AG04450 (cell line): ENCODE data around the gene TTC21A. TPM values are rescaled to one million over a fixed set of nuclear protein-coding genes. Genes with fewer than 3 reads are reported as not detected.

Experiments
- CTCF ChIA-PET: fragments of 300-600, 350-600 bp; formaldehyde crosslinking; extraction: SDS; loops from one replicate; lab custom pipeline; 2022; ENCODE audit warnings: antibody characterized with exemption, inconsistent platforms; lab: Charles Lee
- POLR2A ChIA-PET: fragments of 350-600 bp; formaldehyde crosslinking; extraction: SDS; loops from one replicate; lab custom pipeline; 2021; ENCODE audit warnings: antibody characterized with exemption, inconsistent platforms; lab: Yijun Ruan, JAX
- DNase-seq: peaks from one replicate; pipeline ENCODE4 v3.0.0-alpha.2; 2011; ENCODE audit warnings: low read depth, low spot score
- H3K27ac ChIP-seq: one replicate; pipeline ENCODE4 v1.5.1; 2012; ENCODE audit warnings: low read depth, low read length, control low read depth
- H3K27me3 ChIP-seq: one replicate; pipeline ENCODE4 v1.6.0; 2012; ENCODE audit warnings: low read length; ENCODE audit not compliant: control insufficient read depth, insufficient read depth
- H3K4me3 ChIP-seq: 2 replicates; pipeline ENCODE4 v1.5.1; 2011; ENCODE audit warnings: mild to moderate bottlenecking, low read depth, low read length, control low read depth
- H3K9me3 ChIP-seq: 2 replicates; pipeline ENCODE4 v1.5.1; 2012; ENCODE audit warnings: low read length; ENCODE audit not compliant: control insufficient read depth, insufficient read depth
- polyA plus RNA-seq: library from polyadenylated mRNA; depleted of rRNA; stranded (reverse); fragments of >200 nt; gene quantifications from 2 replicates; pipeline ENCODE4 v1.2.3, GENCODE V29; 2011
- TF ChIP-seq, protein P1 (sequence below): IDR thresholded peaks from 2 replicates; pipeline ENCODE4 v1.5.1; 2011; ENCODE audit warnings: low read depth, low read length, control low read depth, inconsistent platforms

The TTC21A gene
- polyA plus RNA-seq, 1 experiment, result 1.6 TPM

GRCh38 chr3:39183211-39184080 is 76.0 kb downstream of the TTC21A start:
- ChIA-PET CTCF (no interaction called here), POLR2A (no interaction called here)
- Histone ChIP-seq H3K9me3 (no peaks in the 10 kb centered on the region; the same call in 1 of the 2 replicates), H3K27me3 (no peaks in the 10 kb centered on the region), H3K4me3 (no peak overlapping the region), H3K27ac (no peak overlapping the region)
- DNase-seq, result no peak
- TF ChIP-seq, protein P1, sequence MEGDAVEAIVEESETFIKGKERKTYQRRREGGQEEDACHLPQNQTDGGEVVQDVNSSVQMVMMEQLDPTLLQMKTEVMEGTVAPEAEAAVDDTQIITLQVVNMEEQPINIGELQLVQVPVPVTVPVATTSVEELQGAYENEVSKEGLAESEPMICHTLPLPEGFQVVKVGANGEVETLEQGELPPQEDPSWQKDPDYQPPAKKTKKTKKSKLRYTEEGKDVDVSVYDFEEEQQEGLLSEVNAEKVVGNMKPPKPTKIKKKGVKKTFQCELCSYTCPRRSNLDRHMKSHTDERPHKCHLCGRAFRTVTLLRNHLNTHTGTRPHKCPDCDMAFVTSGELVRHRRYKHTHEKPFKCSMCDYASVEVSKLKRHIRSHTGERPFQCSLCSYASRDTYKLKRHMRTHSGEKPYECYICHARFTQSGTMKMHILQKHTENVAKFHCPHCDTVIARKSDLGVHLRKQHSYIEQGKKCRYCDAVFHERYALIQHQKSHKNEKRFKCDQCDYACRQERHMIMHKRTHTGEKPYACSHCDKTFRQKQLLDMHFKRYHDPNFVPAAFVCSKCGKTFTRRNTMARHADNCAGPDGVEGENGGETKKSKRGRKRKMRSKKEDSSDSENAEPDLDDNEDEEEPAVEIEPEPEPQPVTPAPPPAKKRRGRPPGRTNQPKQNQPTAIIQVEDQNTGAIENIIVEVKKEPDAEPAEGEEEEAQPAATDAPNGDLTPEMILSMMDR, result no peak

DNA sequence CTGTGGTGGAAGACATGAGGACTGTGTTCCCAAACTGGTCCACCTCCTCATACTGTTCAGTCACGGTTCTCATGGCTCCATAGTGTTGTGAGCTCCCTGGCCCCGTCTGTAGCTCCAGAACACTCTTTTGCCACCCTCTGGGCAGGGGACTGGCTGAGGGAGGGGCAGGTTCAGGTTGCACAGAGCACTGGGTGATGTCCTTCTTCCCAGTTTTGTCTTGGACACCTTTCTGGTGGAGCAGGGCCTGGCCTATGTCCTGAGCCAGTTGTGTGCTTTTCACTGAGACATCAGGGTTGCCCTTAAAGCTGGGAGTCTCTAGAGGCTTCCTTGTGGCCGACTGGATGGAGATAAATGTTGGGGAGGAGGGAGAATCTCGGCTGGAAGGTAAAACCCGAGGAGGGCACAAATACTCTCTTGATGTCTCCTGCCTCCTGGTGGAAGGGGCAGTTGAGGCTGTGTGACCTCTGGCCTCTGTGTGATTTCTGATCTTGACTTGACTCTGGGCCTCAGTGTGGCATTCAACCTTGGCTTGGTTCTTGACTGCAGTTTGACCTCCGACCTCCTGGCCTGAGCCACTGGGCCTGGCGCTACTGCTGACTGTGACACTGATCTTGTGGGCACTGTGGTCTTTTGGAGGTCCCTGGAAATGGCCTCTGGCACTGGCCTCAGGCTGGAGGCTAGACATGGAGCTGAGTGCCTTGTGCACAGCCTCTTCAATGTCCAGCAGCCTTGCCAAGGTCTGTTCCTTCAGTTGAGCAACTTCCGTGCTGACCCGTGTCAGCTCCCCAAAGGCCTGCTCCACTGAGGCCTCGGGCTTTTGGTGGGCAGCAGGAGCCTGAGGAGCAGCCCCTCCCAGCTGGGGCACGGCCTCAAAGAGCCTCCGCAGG is 76.8 kb downstream of the TTC21A start:
- Histone ChIP-seq H3K27me3 (no peaks in the 10 kb centered on the region), H3K27ac (no peak overlapping the region), H3K9me3 (no peaks in the 10 kb centered on the region; the same call in 1 of the 2 replicates), H3K4me3 (no peak overlapping the region)
- ChIA-PET POLR2A (no interaction called here), CTCF (interaction anchor here (0.9 to 2.0 kb wide), 2 partner anchors 104 to 107 kb away, joined by 3 to 6 read pairs; no protein-coding TSS in a partner anchor)
- TF ChIP-seq, protein P1, result no peak
- DNase-seq, result no peak

- POLR2A ChIA-PET, result no interaction called here
- no peak for DNase-seq
- Histone ChIP-seq H3K27ac (no peak overlapping the region), H3K27me3 (no peaks in the 10 kb centered on the region), H3K4me3 (no peak overlapping the region), H3K9me3 (no peaks in the 10 kb centered on the region; the same call in 1 of the 2 replicates)
- TF ChIP-seq, protein P1, result no peak
- CTCF ChIA-PET, result interaction anchor here (0.9 to 2.0 kb wide), 2 partner anchors 103 to 107 kb away, joined by 3 to 6 read pairs; no protein-coding TSS in a partner anchor
Observed at GRCh38 chr3:39184968-39185285, 77.4 kb downstream of the TTC21A start.

DNA sequence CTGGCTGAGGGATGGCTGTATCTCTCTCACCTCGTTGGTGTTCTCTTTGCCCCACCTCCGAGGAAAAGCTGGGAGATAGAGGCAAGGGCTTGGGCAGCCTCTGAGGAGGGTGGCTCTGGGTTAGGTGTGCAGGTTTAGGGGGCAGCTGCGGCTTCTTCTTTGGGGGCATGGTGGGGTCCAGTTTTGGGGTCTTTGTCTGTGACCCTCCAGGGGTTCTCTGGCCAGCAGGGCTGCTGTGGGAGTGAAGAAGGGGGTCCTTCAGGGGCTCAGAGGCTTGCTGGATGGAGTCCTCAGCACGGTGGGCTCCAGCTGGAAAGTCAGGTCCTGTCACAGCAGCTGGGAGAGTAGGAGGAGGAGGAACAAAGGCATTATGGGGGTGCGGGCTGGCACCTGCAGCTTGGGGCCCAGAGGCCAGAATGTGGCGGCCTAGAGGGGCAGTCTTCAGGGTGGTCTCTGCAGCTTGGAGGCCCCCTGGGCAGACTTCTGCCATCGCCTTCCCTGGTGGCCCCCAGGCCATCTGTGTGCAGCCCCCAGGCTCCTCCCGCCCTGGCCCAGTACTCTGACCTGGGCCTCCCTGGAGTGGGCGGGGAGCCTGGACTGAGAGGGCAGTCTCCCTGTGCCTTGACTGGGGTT is 78.0 kb downstream of the TTC21A start:
- POLR2A ChIA-PET, result no interaction called here
- Histone ChIP-seq H3K9me3 (no peaks in the 10 kb centered on the region; the same call in 1 of the 2 replicates), H3K4me3 (no peak overlapping the region), H3K27me3 (no peaks in the 10 kb centered on the region), H3K27ac (no peak overlapping the region)
- CTCF ChIA-PET, result interaction anchor here (1.2 to 2.0 kb wide), 2 partner anchors 103 to 106 kb away, joined by 4 to 6 read pairs; no protein-coding TSS in a partner anchor
- TF ChIP-seq, protein P1, result no peak
- no peak for DNase-seq
